RWPE2 (cell line): Measurements from ENCODE around the gene MGAT2.

Source experiments
- ATAC-seq: fragments of 200-7000 bp; cut with Tn5 transposase; 3 replicates; pipeline ENCODE4 v1.9.1; 2021; ENCODE audit warnings: low read depth
- DNase-seq: peaks from one replicate; pipeline ENCODE4 v3.0.0-alpha.2; 2020; ENCODE audit warnings: low spot score
- H3K27ac ChIP-seq: fragments of 450-650 bp; 2 replicates; pipeline ENCODE4 v1.5.1; 2017; ENCODE audit warnings: mild to moderate bottlenecking; ENCODE audit not compliant: poor library complexity, severe bottlenecking
- H3K27me3 ChIP-seq: fragments of 250-450 bp; sonication (Bioruptor Pico); 2 replicates; pipeline ENCODE4 v1.5.1; 2021; ENCODE audit warnings: mild to moderate bottlenecking, moderate library complexity; ENCODE audit not compliant: insufficient read depth, poor library complexity, severe bottlenecking
- H3K36me3 ChIP-seq: fragments of 250-450 bp; sonication (Bioruptor Pico); 2 replicates; pipeline ENCODE4 v1.5.1; 2020; ENCODE audit warnings: low read depth, mild to moderate bottlenecking, moderate library complexity
- H3K4me1 ChIP-seq: fragments of 250-450 bp; sonication (Bioruptor Pico); 2 replicates; pipeline ENCODE4 v1.5.1; 2021; ENCODE audit warnings: mild to moderate bottlenecking, moderate library complexity; ENCODE audit not compliant: insufficient read depth, poor library complexity, severe bottlenecking
- H3K4me3 ChIP-seq: fragments of 250-450 bp; sonication (Bioruptor Pico); 2 replicates; pipeline ENCODE4 v1.5.1; 2021; ENCODE audit warnings: mild to moderate bottlenecking, moderate library complexity; ENCODE audit not compliant: severe bottlenecking
- H3K9me3 ChIP-seq: fragments of 250-450 bp; sonication (Bioruptor Pico); 2 replicates; pipeline ENCODE4 v1.5.1; 2021; ENCODE audit warnings: mild to moderate bottlenecking, moderate library complexity; ENCODE audit not compliant: severe bottlenecking
- CTCF ChIP-seq: fragments of 450-650 bp; IDR thresholded peaks from one replicate; pipeline ENCODE4 v1.5.1; 2017; ENCODE audit warnings: mild to moderate bottlenecking, moderate library complexity; ENCODE audit not compliant: poor library complexity, severe bottlenecking

MGAT2 gene

GRCh38 chr14:49594347-49595091 lies 26.1 kb upstream of the MGAT2 start:
- ATAC-seq (no peak), DNase-seq (no peak)
- Histone ChIP-seq H3K36me3 (no peaks in the 10 kb centered on the region), H3K27me3 (no peaks in the 10 kb centered on the region), H3K4me1 (peaks cover 14% of the 10 kb centered on the region), H3K9me3 (no peaks in the 10 kb centered on the region), H3K4me3 (no peak overlapping the region), H3K27ac (peak overlapping the region; percentile 17)
- TF ChIP-seq CTCF, result no peak

DNA sequence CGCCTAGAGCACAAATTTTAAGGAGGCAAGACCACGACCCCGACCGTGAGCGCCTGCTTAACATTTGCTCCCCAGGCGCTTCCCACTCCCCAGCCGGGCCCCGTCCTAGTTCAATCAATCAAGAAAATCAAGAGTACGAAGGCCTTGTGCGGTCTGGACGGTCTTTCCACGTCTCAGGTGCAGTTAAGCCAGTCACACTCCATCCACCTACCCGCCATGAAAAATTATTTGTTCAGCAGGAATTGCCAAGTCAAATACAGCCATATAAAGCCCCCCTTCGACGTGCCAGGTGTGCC lies 22.5 kb upstream of the MGAT2 start:
- no peak for TF ChIP-seq CTCF
- peaks cover 22% of the 10 kb centered on the region for H3K36me3 ChIP-seq
- DNase-seq, result no peak
- H3K4me1 ChIP-seq, result peaks cover 22% of the 10 kb centered on the region
- H3K9me3 ChIP-seq, result no peaks in the 10 kb centered on the region
- peak overlapping the region; percentile 93 for H3K4me3 ChIP-seq
- H3K27ac ChIP-seq, result peak overlapping the region; percentile 82
- no peaks in the 10 kb centered on the region for H3K27me3 ChIP-seq
- peak; percentile 5; the same call in 2 of the 3 replicates for ATAC-seq

DNA sequence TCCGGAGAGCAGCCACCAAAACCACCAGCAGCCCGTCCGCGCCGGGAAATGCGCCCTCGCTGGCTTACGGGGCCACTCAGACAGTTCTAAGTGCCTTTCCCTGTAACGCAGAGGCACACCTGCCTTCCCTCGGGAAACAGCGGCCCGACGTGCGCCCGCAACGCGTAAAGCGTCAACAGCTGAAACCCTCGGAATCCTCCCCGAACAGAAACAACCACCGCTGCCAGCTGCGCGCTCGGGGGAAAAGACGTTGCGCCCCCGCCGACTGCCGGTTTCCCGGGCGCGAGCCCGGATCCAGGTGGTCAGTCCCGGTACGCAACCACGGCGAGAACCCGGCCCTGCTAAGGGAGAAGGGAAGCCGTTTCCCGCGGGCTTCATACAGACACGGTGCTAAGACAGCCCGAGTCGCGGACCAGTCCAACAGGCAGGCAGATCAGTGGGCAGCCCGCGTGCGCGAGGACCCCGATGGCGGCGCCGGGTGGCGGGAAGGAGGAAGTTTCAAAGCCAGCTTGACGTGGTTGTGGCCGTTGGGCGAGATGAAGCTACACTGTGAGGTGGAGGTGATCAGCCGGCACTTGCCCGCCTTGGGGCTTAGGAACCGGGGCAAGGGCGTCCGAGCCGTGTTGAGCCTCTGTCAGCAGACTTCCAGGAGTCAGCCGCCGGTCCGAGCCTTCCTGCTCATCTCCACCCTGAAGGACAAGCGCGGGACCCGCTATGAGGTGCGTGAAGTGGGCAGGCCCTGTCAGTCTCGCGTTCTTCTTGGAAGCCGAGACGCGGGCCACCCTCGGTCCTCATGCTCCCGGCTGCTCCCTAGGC lies 21.9 kb upstream of the MGAT2 start, which contains the start of gene LRR1:
TSS of gene LRR1 (plus strand) at position 456 of the 816 bp plus-strand sequence. CDS start at position 537, 81 bp downstream.
- H3K4me3 ChIP-seq, result peak within 1 kb of the TSS; percentile 93
- peaks cover 22% of the 10 kb centered on the region for H3K4me1 ChIP-seq
- no peaks in the 10 kb centered on the region for H3K27me3 ChIP-seq
- H3K27ac ChIP-seq, result peak within 1 kb of the TSS; percentile 82
- peaks cover 24% of the 10 kb centered on the region for H3K36me3 ChIP-seq
- ATAC-seq, result peak; percentile 81
- peak; percentile 93 for DNase-seq
- no peaks in the 10 kb centered on the region for H3K9me3 ChIP-seq
- no peak for TF ChIP-seq CTCF

DNA sequence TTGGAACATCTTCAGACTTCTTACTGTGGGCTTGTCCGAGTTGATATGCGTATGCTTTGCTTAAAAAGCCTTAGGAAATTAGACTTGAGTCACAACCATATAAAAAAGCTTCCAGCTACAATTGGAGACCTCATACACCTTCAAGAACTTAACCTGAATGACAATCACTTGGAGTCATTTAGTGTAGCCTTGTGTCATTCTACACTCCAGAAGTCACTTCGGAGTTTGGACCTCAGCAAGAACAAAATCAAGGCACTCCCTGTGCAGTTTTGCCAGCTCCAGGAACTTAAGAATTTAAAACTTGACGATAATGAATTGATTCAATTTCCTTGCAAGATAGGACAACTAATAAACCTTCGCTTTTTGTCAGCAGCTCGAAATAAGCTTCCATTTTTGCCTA lies 13.0 kb upstream of the MGAT2 start:
- Histone ChIP-seq H3K4me3 (no peak overlapping the region), H3K36me3 (peaks cover 68% of the 10 kb centered on the region), H3K27ac (no peak overlapping the region), H3K4me1 (no peaks in the 10 kb centered on the region), H3K27me3 (no peaks in the 10 kb centered on the region), H3K9me3 (no peaks in the 10 kb centered on the region)
- TF ChIP-seq CTCF, result no peak
- ATAC-seq (no peak), DNase-seq (no peak)
